Progenitor cell of endocrine pancreas (in vitro differentiated cells): Measurements from ENCODE around the gene SPATA6. TPM values are rescaled to one million over a fixed set of nuclear protein-coding genes. Genes with fewer than 3 reads are reported as not detected.
"Not testable (repeated sequence)": the region's sequence is repeated elsewhere in the genome, so short reads cannot be mapped to it uniquely, and the experiment has no call there.

Source experiments
- DNase-seq: peaks from one replicate; pipeline ENCODE4 v3.0.0; 2021; ENCODE audit warnings: low spot score; ENCODE audit not compliant: unreplicated experiment
- H3K27ac Mint-ChIP-seq: 2 replicates; pipeline ENCODE4 v1.8.0; 2021; ENCODE audit warnings: mild to moderate bottlenecking, moderate library complexity, mixed read lengths
- H3K27me3 Mint-ChIP-seq: 2 replicates; pipeline ENCODE4 v1.8.0; 2021; ENCODE audit warnings: mixed read lengths
- H3K36me3 Mint-ChIP-seq: 2 replicates; pipeline ENCODE4 v1.8.0; 2022; ENCODE audit warnings: mixed read lengths; ENCODE audit not compliant: insufficient read depth
- H3K4me1 Mint-ChIP-seq: 2 replicates; pipeline ENCODE4 v1.8.0; 2021; ENCODE audit warnings: low read depth, mixed read lengths
- H3K4me3 Mint-ChIP-seq: 2 replicates; pipeline ENCODE4 v1.8.0; 2021; ENCODE audit warnings: low read depth, mild to moderate bottlenecking, moderate library complexity, mixed read lengths
- H3K9me3 Mint-ChIP-seq: 2 replicates; pipeline ENCODE4 v1.8.0; 2021; ENCODE audit warnings: low read depth, mixed read lengths
- long read RNA-seq: library from polyadenylated mRNA; unstranded; transcript quantifications from one replicate; pipeline ENCODE4 v2.0.0, GENCODE V29; 2020
- total RNA-seq: library from RNA; stranded (reverse); gene quantifications from 2 replicates; pipeline ENCODE4 v1.2.1, GENCODE V29; 2021
- TF ChIP-seq, protein P1 (sequence below): fragments of 200-600 bp; sonication (generic); IDR thresholded peaks from one replicate; pipeline ENCODE4 v1.5.0; 2021; ENCODE audit warnings: antibody characterized with exemption, mild to moderate bottlenecking; ENCODE audit not compliant: unreplicated experiment

SPATA6 gene
- total RNA-seq, result 24.3 and 24.7 TPM in 2 replicates
- long read RNA-seq, full-length matches to known transcripts, result 9 of 15 reads
- long read RNA-seq, partial matches to known transcripts, result 2 of 15 reads
- long read RNA-seq, other reads (novel, unspliced or antisense), result 4 of 15 reads

- Mint-ChIP-seq H3K27me3 (no peaks in the 10 kb centered on the region), H3K4me1 (peaks cover 16% of the 10 kb centered on the region), H3K9me3 (peaks cover 12% of the 10 kb centered on the region), H3K4me3 (peak within 1 kb of the TSS; percentile 87), H3K36me3 (no peaks in the 10 kb centered on the region), H3K27ac (peak within 1 kb of the TSS; percentile 93)
- TF ChIP-seq, protein P1, sequence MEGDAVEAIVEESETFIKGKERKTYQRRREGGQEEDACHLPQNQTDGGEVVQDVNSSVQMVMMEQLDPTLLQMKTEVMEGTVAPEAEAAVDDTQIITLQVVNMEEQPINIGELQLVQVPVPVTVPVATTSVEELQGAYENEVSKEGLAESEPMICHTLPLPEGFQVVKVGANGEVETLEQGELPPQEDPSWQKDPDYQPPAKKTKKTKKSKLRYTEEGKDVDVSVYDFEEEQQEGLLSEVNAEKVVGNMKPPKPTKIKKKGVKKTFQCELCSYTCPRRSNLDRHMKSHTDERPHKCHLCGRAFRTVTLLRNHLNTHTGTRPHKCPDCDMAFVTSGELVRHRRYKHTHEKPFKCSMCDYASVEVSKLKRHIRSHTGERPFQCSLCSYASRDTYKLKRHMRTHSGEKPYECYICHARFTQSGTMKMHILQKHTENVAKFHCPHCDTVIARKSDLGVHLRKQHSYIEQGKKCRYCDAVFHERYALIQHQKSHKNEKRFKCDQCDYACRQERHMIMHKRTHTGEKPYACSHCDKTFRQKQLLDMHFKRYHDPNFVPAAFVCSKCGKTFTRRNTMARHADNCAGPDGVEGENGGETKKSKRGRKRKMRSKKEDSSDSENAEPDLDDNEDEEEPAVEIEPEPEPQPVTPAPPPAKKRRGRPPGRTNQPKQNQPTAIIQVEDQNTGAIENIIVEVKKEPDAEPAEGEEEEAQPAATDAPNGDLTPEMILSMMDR, result no peak
- peak; percentile 99 for DNase-seq
Measured at GRCh38 chr1:48471691-48472576, at the start of gene SPATA6. TSS of gene SPATA6 (minus strand) at chr1:48472204. CDS start at chr1:48472008, 196 bp downstream.

DNA sequence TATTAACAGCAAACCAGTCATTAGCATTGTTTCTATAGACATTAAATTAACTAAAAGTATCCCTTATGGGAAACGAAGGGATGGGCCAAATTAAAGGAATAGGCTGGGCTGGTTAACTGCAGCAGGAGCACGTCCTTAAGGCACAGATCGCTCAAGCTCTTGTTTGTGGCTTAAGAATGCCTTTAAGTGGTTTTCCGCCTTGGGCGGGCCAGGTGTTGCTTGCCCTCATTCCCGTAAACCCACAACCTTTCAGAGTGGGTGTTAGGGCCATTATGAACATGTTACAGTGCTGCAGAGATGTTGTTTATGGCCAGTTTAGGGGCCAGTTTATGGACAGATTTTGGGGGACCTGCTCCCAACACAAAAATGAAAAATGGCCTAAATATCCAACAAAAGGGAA lies 47.9 kb upstream of the SPATA6 start:
- H3K4me3 Mint-ChIP-seq, H3K9me3 Mint-ChIP-seq, DNase-seq, H3K4me1 Mint-ChIP-seq, H3K36me3 Mint-ChIP-seq, H3K27ac Mint-ChIP-seq, H3K27me3 Mint-ChIP-seq: not testable (repeated sequence)

GRCh38 chr1:48506870-48507269 lies 34.9 kb upstream of the SPATA6 start:
- H3K27ac Mint-ChIP-seq, result no peak overlapping the region
- H3K4me1 Mint-ChIP-seq, result no peaks in the 10 kb centered on the region
- no peaks in the 10 kb centered on the region for H3K36me3 Mint-ChIP-seq
- no peak for DNase-seq
- peaks cover 6% of the 10 kb centered on the region for H3K27me3 Mint-ChIP-seq
- no peaks in the 10 kb centered on the region for H3K9me3 Mint-ChIP-seq
- TF ChIP-seq, protein P1, result no peak
- H3K4me3 Mint-ChIP-seq, result no peak overlapping the region

DNA sequence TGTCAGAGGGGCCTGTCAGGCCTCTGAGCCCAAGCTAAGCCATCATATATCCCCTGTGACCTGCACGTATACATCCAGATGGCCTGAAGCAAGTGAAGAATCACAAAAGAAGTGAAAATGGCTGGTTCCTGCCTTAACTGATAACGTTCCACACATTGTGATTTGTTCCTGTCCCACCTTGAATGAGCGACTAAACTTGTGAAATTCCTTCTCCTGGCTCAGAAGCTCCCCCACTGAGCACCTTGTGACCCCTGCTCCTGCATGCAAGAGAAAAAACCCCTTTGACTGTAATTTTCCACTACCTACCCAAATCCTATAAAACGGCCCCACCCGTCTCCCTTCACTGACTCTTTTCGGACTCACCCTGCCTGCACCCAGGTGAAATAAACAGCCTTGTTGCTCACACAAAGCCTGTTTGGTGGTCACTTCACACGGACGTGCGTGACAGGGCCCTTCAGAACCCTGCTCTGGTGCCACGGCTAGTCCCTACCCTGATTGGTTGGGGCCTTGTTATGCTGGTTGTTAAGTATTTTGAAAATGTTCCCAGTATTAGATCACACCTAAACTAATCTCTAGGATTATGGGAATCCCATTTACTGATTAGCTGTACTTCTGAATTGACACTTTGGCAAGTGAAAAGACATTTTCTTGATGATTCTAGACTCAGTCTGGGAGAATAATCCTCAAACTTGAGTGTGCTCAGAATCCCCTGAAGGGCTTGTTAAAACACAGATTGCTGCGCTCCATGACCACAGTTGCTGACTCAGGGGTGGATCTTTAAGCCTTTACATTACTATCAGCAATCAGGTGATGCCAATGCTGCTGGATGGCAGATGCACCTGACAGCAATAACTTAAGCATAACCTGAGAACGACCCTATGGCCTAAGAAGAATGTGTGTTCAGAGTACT lies 28.8 kb upstream of the SPATA6 start:
- Mint-ChIP-seq H3K27me3 (peaks cover 17% of the 10 kb centered on the region), H3K27ac (no peak overlapping the region), H3K4me1 (peaks cover 2% of the 10 kb centered on the region), H3K36me3 (no peaks in the 10 kb centered on the region), H3K4me3 (no peak overlapping the region), H3K9me3 (no peaks in the 10 kb centered on the region)
- TF ChIP-seq, protein P1, result no peak
- DNase-seq, result no peak

DNA sequence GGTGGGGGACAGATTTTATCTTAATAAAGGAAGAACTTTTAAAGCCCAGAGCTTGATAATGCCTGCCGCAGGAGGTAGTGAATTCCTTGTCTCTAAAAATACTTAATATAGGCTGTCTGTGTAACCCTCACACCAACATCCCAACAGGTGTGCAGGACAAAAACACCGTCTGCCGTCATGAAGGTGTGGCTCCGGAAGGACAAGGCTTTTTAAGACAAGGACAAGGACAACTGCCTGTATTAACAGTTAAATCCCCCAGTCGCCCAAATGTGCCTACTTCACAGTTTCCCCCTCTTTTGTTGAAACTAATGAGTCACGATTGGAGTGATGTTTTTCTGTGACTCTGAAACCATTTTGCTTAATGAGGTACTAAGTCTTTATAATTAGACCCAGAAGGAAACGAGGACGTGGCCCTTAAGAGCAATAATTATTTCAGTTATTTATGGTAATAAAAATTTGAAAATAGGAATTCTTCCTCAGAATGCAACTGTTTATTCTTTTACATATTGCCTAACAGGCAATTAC lies 27.3 kb upstream of the SPATA6 start:
- H3K27ac Mint-ChIP-seq, result no peak overlapping the region
- no peak for DNase-seq
- H3K4me3 Mint-ChIP-seq, result no peak overlapping the region
- peaks cover 17% of the 10 kb centered on the region for H3K27me3 Mint-ChIP-seq
- TF ChIP-seq, protein P1, result no peak
- H3K36me3 Mint-ChIP-seq, result no peaks in the 10 kb centered on the region
- H3K4me1 Mint-ChIP-seq, result peaks cover 3% of the 10 kb centered on the region
- no peaks in the 10 kb centered on the region for H3K9me3 Mint-ChIP-seq
